ENCODE data around the gene CUX1.
"Not testable (repeated sequence)": the region's sequence is repeated elsewhere in the genome, so short reads cannot be mapped to it uniquely, and the experiment has no call there.

The CUX1 gene

GRCh38 chr7:101916876-101917275, 99.5 kb downstream of the CUX1 start:
- DNase-seq (ENCODE audit: low read depth in 3 of 3) = no peak

GRCh38 chr7:101917566-101917965, 100.1 kb downstream of the CUX1 start:
- no peak for DNase-seq (ENCODE audit: low read depth in 3 of 3)

DNA sequence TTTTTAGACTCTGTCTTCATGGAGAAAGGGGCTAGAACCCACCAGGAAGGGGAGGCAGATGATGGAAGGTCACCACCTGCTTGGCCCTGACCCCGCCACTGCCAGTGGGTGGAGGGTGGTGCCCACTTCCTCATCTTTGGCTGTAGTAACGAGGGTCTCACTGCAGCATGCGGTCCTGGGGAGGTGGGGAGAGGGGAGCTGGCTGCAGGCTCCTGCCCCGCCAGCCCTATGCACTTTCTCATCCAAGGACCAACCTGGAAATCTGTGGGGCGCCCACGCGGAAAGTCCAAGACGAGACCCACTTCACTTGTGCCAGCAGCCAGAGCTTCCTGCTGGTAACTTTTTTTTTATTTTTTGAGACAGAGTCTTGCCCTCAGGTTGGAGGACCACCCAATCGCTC, 101.0 kb downstream of the CUX1 start:
- DNase-seq (ENCODE audit: low read depth in 3 of 3) = no peak

DNA sequence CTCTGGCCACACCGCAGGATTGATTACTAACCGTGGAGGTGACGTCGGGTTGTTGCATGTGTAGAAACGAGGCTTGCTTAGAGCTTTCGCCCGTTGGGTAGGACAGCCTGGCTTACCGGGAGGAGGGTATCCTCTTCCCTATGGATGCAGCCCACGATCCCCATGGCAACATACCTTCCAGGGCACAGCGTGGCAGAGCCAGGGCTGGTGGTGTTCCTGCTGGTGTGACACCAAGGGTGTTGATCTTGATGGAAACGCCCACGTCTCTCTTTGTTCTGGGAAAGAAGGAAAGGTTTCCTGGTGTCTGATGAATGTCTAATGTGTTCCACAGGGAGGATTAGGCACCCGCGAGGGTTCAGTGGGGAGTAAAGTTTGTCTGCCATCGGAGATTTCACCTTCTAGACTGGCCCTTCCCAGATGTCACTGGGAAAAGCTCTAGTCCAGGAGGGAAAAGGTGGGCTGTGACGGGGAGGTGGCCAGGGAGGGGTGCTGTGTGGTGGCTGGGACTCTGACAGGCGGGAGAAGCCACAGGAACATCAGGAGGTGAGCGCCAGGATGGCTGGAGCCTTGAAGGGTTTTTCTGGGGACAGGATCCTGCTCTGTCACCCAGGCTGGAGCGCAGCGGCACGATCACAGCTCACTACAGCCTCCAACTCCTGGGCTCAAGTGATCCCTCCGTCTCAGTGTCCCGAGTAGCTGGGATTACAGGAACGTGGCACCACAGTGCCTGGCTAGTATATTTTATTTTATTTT, 102.1 kb downstream of the CUX1 start:
- no peak for DNase-seq (ENCODE audit: low read depth in 3 of 3)

DNA sequence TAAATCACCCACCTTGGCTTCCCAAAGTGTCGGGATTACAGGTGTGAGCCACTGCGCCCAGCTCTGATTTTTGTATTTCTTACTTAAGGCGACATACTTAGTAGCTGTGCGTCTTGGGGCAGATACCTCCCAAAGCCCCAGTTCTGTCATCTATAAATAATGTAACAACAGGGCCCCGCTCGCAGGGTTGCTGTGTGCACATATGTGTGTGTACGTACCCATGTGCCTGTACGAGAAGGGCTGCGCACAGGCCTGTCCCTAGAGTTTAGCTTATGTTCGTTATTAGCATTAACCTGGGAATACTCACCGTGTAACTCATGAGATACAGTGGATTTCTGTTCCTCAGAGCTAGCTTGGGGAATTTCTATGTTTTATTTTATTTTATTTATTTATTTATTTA, 103.6 kb downstream of the CUX1 start:
- DNase-seq (ENCODE audit: low read depth in 3 of 3) = no peak

GRCh38 chr7:101921546-101922489, 104.4 kb downstream of the CUX1 start:
- DNase-seq (ENCODE audit: low read depth in 3 of 3) = not testable (repeated sequence)

GRCh38 chr7:101922631-101923601, 105.5 kb downstream of the CUX1 start:
- no peak for DNase-seq (ENCODE audit: low read depth in 3 of 3)

DNA sequence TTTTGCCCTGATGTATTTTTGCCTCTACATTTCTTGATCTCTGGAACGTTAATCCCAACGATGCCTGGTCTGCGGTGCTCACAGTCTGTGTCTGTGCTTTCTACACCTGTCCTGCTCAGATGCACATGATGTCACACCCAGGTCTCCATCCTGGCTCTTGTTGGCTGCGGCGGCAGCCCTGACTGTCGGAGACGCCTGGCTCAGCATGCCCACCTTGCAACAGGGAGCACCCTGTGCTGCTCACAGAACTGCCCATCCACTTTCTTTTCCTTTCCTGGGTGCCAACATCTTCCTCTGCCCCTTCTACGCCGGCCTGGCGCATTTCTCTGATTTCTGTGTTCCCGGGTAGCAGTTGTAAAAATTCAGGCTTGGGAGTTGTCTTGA, 106.2 kb downstream of the CUX1 start:
- no peak for DNase-seq (ENCODE audit: low read depth in 3 of 3)

GRCh38 chr7:101924171-101924570, 106.7 kb downstream of the CUX1 start:
- DNase-seq (ENCODE audit: low read depth in 3 of 3) = peak in 2 of 3 donors; percentile 4 to 14

- DNase-seq (ENCODE audit: low read depth in 3 of 3) = no peak
Observed at GRCh38 chr7:101926265-101926664, 108.8 kb downstream of the CUX1 start.

GRCh38 chr7:101927389-101927788, 110.0 kb downstream of the CUX1 start:
- no peak for DNase-seq (ENCODE audit: low read depth in 3 of 3)

- DNase-seq (ENCODE audit: low read depth in 3 of 3) = no peak
Observed at GRCh38 chr7:101927802-101928201, 110.4 kb downstream of the CUX1 start.

DNA sequence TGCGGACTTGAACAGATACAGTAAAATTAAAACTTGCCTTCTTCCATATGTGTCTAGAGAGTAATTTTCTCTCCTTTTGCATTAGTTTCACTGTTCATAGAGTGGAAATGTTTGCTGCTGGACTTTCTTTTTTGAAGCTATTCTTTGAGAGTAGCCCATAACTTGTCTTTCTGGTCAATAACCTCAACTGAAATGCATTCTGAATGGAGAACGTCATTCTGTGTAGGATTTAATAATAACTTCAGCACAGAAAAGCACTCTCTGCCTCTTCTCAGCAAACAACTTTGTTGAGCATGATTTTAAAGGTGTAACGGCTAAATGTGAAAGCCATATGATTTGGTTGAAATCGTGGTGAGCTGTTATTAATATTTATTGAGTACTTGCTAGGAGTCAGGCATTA, 111.8 kb downstream of the CUX1 start:
- no peak for DNase-seq (ENCODE audit: low read depth in 3 of 3)

GRCh38 chr7:101929911-101930310, 112.5 kb downstream of the CUX1 start:
- not testable (repeated sequence) for DNase-seq (ENCODE audit: low read depth in 3 of 3)

DNA sequence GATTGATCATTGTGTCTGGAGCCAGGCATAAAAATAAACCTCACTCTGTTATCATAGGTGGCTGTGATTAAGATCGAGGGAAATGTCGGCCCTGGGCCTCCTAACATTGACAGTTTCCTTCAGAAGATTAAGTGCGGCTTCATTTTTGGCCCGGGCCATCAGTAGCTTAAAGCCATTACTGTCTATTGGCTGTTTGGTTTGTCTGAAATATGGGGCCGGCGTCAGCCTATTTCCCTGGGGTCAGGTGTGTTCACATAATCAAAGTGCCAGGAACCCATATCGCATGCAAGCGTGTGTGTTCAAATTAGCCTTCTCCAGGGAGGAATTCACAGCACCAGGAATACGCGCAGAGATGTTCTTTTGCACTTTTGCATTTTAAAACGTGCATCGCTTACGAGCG, 114.7 kb downstream of the CUX1 start:
- DNase-seq (ENCODE audit: low read depth in 3 of 3) = no peak

DNA sequence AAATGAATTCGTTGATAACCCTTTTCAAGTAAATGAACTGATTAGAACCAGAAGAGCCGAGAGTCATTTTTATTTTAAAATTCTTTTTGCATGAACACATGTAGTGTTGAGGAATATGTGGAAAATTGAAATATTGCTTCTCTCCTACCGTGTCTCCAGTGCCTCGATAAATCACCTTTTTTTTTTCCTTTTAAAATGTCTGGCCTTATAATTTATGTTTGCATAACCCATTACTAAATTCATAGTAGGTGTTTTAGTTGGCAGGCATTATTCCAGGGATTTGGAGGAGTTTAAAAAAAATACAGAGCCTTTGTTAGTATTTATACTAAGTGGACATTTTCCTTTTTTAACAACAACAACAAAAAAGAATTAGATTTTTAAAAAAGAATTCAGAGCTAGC, 115.6 kb downstream of the CUX1 start:
- DNase-seq (ENCODE audit: low read depth in 3 of 3) = no peak

DNA sequence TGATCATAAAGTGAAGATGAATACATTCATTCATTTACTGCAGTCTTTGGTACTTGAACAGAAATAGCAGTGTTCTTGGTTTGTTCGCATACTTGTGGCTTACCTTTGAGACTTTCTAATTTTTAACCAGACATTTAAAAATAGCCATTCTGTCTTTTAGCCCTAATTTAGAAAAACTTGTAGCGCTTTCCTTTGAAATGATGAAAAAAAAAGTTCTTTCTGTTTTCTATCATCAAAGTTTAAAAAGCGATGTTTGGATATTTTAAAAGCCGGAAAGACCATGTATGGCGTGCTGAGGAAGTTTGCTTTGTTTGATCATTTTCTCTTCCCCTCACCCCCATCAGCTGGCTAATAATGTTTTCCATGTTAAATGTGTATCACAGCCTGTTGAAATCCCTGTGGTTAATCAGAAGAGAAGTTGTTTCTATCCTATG, 116.3 kb downstream of the CUX1 start:
- DNase-seq (ENCODE audit: low read depth in 3 of 3) = no peak

DNA sequence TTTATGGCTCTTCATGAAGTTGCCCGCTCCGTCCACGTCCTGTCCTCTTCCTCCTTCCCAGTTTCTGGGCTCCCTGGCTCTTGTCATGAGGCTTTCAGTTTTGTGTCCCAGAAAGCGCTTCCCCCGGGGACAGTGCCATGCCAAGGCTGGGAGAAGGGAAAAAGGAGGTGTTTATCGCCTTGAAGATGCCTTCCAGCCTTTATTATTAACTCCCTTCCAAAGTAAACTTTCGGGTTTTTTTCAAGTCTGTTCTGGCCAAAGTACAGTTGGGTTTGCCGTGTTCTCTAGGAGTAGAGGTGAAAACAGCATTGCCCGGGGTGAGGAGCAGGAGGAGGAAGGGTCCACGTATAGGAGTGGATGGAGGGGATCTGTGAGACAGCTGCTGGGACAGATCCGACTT, 117.2 kb downstream of the CUX1 start:
- no peak for DNase-seq (ENCODE audit: low read depth in 3 of 3)

GRCh38 chr7:101935521-101936141, 118.2 kb downstream of the CUX1 start:
- DNase-seq (ENCODE audit: low read depth in 3 of 3) = no peak

DNA sequence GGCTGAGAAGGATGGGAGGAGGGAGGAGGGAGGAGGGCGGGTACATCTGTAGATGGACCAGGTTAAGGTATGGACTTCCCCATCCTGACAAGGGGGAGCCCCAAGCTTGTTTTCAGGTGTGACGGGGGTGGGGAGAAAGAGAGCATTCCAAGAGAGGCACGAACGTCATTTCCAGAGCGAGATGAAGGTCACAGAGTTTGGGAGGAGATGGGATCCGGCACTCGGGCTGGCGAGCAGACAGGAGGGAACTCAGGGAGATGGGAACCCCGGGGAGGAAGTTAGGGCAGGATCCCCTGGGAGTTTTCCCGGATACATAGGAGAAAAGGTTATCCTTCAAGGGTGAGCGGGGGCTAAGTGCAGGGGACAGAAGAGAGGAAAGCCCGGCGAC, 118.8 kb downstream of the CUX1 start:
- no peak for DNase-seq (ENCODE audit: low read depth in 3 of 3)

DNA sequence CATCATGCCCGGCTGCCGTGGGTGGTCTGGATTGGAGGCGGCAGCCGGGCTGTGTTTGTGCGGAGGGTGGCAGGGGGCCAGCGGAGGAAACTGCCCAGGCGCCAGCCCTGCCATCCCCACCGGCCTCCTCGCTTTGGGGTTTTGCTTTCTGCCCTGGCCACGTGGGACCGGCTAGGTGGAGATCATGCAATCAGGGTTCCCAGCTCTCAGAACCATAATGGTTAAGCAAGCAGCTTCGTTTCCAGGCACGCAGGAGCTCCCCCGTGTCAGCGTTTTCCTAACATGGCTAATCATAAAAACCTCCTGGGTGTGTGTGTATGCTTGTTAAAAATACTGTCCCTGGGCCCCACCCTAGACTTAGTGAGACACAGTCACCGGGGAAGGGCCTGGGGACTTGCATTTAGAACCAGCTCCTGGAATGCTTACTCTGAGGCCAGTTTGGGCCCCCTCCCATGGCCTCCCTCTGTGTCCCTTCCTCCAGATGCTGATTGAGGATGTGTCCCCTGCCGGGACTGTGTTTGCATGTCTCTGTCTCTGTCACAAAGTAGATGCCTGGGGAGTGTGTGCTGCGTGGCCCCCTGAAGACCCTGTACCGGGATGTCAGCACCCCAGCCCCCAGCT, 119.3 kb downstream of the CUX1 start:
- DNase-seq (ENCODE audit: low read depth in 3 of 3) = no peak

All from stimulated activated CD4-positive, alpha-beta T cell treated with anti-CD3 and anti-CD28 coated beads, TNF-alpha, amount 100 ng/mL, for 48 hours (primary cell).